SHP77 treated with DMSO at 0.1 percent for 48 hours (cell line): ENCODE results near the gene CIB2.
"Not testable (repeated sequence)": the region's sequence is repeated elsewhere in the genome, so short reads cannot be mapped to it uniquely, and the experiment has no call there.

ENCODE experiments used
- DNase-seq: peaks from one replicate; lab custom pipeline; 2025; lab: John Stamatoyannopoulos, UW

Gene CIB2

DNA sequence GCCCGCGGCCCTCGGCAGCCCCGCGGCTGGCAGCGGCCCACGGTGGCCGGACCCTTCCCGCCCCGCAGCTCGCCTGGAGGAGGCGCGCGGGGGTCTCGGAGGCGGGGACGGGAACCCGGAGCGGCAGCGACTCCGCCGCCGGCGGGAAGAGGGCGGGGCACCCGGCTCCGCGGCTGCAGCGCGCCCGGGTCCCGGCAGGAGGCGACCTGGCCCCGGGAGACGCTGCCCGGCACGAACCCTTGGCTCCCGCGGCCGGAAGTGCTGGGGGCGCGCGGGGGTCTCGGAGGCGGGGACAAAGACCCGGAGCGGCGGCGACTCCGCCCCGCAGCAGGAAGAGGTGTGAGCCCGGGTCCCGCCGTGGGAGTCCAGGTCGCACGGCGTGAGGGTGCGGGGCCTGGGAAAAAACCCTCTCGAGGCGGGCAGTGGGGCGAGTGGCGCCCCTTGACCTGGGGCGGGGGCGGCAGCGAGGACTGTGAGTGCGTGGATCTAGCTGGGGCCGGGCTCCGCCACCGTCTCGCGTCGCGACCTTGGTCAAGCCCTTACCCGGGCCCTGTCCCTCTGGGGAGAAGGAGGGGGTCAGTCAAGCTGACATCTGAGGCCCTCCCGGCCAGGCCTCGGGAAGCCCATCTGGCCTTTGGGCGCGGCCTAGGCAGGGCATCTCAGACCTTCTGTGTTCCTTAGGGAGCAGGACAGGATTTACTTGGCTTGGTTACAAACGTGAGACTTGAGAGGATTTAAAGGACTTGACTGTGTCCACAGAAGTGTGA, at the start of gene CIB2:
TSS of gene CIB2 (minus strand) at position 151 of the 767 bp plus-strand sequence. CDS start 230 bp downstream, outside the sequence.
- no peak for DNase-seq

GRCh38 chr15:78179906-78180305, 48.7 kb upstream of the CIB2 start:
- DNase-seq, result no peak

- no peak for DNase-seq
These were observed 48.1 kb upstream of the CIB2 start for GRCh38 chr15:78179286-78179840.

DNA sequence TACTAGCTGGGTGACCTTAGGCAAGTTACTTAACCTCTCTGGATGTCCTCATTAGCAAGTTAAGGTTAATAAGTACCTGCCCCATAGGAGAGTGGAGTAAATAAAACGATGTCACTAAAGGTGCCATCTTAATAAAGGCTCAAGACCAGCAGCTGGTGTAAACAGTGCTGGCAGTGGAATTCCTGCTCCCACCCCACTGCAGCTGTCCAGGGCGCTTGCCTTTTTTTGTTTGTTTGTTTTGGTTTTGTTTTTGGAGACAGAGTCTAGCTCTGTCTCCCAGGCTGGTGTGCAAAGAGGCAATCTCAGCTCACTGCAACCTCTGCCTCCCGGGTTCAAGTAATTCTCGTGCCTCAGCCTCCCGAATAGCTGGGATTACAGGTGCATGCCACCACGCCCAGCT, 46.8 kb upstream of the CIB2 start:
- no peak for DNase-seq

DNA sequence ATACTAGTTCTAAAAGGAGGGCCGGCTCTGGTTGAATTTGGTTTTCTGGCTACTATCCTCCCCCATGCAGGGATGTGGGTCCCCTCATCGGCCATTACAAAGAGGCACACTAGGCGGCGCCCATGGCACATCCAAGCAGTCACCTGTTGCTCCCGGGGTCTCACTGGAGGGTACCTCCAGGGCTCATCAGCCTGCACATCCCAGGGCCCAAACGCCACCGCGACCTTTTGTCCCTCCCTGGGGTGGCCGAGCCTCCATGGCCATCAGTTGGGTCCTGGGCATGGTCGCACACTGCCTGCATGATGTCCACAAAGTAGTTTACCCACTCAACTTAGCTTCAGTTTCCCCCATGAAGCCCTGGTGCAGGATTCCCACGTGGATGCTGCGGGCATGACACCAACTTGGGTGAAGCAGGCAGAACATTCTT, 46.2 kb upstream of the CIB2 start:
- DNase-seq, result peak; percentile 1

GRCh38 chr15:78175330-78175729, 44.1 kb upstream of the CIB2 start:
- DNase-seq, result no peak

GRCh38 chr15:78174401-78174800, 43.2 kb upstream of the CIB2 start:
- no peak for DNase-seq

DNA sequence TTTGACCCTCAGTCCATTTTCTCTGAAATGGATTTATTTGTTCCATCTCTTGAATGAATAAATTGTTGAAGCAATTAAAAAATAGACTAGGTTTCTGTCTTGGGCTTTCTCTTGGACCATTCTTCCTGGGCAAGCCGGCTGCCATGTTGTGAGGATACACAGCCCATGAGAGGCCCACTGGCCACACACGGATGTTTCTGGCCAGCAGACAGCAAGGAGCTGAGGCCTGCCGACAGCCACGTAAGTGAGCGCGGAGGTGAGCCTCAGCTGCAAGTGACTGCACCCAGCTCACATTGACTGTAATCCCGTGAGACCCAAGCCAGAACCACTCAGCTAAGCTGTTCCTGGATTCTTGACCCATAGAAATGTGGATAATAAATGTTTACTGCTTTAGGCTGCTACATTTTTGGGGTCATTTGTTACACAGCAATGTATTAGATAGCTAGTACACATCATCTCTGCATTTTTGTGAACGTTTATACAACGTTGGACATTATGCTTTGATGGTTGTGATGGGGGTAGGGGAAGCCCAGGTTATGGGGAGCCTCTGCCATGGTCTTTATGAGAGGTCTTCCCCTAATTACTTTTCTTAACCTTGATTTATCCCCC, 40.7 kb upstream of the CIB2 start:
- DNase-seq, result no peak

DNA sequence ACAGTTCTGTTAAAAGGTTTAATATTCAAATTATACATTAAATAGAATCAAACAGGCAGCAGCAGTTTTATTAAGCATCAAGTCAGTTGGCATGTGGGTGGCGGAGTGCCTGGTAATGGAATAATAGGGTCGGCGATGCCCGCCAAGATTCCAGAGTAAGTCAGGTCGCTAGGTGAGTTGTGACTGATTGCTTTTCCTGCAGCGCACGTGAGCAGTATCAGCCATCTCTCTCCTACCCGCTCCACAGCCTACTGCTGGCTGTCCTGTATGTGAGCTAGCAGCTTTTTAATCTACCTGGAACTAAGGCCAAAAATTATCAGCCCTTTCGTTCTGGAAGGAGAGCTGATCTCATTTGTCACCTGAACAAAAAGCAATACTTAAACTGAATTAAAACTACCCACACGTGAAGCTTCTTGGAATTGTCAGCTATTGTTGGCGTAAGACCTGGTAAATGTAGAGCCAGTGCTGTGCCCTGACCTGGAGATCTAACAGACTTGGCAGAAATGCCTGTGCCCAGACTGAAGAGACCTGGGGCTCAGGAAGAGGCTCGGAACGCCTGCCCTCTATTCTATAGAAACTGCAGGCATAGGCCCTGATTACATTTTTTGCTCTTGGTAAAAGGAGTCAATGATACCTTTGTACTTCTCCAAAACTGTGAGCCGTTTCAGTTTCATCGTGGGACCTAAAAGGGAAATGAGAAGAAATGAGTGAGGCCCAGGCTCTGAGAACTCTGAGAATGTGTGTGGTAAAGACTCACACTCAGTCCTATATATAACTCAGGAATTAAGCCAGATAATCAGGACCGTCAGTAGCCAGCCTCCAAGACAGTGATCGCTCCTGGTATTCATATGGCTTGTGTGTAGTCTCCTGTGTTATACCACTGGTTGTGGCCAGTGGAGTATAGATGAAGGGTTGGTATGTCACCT, 39.9 kb upstream of the CIB2 start:
- no peak for DNase-seq

GRCh38 chr15:78168608-78169007, 37.4 kb upstream of the CIB2 start:
- no peak for DNase-seq

DNA sequence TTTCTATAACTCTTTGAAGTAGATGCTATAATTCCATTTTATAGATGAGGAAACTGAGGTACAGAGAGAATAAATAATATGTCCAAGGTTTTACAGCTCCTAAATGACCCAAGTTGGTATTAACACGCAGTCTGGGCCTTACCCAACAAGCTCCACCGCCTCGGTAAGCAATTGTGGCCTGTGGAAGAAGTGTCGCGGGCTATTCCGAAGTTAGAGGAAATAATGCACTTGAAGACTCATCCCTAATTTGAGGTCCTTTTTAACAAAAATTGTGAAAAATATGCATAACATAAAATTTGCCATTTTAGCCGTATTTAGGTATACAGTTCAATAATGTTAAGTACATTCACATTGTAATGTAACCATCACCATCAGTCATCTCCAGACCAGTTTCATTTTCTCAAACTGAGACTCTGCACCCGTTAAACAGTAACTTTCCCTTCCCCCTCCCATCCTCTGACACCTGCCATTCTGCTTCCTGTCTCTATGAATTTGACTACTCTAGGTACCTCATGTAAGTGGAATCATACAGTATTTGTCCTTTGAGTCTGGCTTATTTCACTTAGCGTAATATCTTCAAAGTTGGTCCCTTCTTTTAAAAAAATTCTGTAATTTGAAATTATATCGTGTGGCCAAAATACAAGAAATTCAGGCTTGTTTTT, 36.1 kb upstream of the CIB2 start:
- DNase-seq, result no peak

GRCh38 chr15:78164010-78164409, 32.8 kb upstream of the CIB2 start:
- DNase-seq, result no peak

GRCh38 chr15:78162038-78162437, 30.8 kb upstream of the CIB2 start:
- no peak for DNase-seq

DNA sequence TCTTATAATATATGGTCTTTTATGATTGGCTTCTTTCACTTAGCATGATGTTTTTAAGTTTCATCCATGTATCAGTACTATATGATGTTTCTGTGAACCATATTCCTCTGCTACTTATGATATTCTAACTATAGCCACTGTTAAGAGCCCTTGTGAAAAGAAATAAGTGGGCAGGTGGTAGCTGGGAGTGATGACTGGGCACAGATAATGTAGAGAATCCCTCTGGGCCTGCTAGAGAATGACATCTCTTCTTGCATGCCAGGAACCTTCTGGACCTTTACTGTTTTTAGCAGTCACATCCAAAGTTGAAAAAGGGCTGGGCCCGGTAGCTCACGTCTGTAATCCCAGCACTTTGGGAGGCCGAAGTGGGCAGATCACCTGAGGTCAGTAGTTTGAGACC, 28.1 kb upstream of the CIB2 start:
- no peak for DNase-seq

GRCh38 chr15:78157203-78157602, 26.0 kb upstream of the CIB2 start:
- DNase-seq, result no peak

- DNase-seq, result no peak
These were observed 25.4 kb upstream of the CIB2 start for GRCh38 chr15:78156653-78157052.

DNA sequence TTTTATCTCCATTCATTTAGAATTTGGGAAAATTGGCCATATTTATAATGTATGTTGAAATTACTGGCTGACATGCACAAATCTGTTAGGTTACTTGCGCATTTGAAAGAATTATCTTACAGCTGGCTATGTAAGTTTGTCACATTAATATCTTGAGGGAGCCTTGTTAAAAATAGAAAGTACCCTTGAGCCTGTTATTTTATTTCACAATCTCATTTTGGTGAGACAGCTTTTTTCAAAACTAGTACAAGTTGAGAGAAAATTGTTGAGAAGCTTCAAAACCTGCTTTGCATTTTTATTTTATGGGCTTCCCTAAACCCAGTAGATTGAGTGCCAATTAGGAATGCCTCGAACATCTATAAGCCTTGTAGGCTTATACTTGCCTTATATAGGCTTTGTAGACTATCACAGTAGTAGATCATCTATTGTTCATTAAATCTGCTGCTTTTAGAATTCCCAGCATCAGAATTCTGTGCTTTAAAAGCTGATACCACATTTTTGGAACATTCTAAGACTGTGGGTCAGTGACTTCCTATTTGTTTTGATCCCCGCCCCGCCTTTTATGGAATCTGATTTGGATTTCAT, 24.2 kb upstream of the CIB2 start:
- no peak for DNase-seq

DNA sequence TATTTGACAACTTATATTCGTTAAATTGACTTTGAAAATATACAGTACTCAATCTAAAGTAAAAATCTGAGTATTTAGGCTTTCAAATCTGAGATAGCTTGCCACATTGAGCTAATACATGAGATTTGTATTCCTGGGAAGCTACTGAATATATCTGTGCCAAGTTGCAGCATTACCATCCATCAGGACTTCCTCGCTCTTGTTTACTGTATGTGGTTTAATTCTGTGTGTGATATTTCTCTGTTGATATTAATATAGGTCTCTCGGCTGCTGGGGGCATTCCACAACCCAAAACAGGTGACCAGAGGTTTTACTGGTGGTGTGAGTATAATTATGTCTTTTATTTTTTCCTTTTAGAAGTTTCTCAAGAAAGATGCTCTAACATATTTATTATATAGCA, 23.7 kb upstream of the CIB2 start:
- no peak for DNase-seq

- not testable (repeated sequence) for DNase-seq
These were observed 19.8 kb upstream of the CIB2 start for GRCh38 chr15:78151075-78151474.

DNA sequence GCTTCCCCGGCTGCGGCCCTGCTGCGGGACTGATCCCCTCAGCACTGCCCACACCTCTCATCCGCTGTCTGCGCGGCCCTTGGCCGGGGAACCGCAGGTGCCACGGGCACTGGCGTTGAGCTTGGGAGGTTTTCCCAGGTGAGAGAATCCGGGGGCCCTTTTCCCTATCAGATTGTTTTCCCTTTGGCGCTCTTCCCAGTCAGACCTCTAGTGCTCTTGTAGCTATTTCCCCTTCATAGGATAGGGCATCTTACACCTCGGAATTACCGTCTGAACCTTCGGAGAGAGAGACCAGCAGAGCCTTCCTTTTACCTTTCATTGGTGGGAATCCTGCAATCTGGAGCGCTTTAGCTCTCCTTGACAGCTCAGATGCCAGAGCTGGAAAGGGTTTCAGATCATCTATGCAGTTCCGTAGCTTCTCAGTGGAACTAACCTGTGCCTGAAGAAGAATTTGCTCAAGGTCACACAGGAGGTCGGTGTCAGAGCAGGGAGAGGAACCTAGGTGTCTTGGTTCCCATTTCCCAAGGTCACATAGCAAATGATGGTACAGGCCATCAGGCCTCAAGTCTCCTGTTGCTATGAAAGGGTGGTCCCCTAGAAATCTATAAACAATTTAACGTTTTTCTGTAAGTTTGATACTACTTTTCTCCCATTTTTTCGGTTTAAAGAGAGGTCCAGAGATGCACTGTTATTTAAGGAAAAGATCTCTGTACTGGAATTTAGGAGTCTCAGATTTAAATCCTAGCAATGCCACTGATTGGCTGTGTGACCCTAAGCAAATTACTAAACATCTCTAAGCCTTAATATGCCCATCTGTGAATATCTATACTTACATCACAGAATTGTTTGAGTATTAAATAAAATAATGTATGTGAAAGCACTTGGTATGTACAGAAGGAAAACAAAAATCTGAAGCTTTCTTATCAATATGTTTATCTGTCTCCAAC, 18.8 kb upstream of the CIB2 start:
- peak; percentile 30 for DNase-seq
